GM12878 (cell line): Measurements from ENCODE around the gene SLC24A4. TPM values are rescaled to one million over a fixed set of nuclear protein-coding genes. Genes with fewer than 3 reads are reported as not detected.

ENCODE experiments used
- ATAC-seq: fragments of 200-7000 bp; cut with Tn5 transposase; 3 replicates; pipeline ENCODE4 v1.9.1; 2020; ENCODE audit warnings: mild to moderate bottlenecking, moderate library complexity
- BruUV-seq: library from RNA; stranded (reverse); fragments of 400-500 nt; replicated peaks from 2 replicates; lab custom pipeline; 2021; lab: Mats Ljungman, UMichigan
- CTCF ChIA-PET: fragments of 300-600 bp; sonication (Branson Sonifier 250); formaldehyde crosslinking; extraction: SDS; loops from one replicate; lab custom pipeline; 2021; ENCODE audit warnings: inconsistent platforms; lab: Yijun Ruan, JAX
- POLR2A ChIA-PET: fragments of 350-600 bp; formaldehyde crosslinking; extraction: SDS; loops from one replicate; lab custom pipeline; 2021; ENCODE audit warnings: inconsistent platforms; lab: Charles Lee
- RAD21 ChIA-PET: fragments of 300-600 bp; sonication (Branson Sonifier 250); formaldehyde crosslinking; loops from one replicate; lab custom pipeline; 2023; ENCODE audit warnings: antibody characterized with exemption; ENCODE audit not compliant: unreplicated experiment; lab: Charles Lee
- SMC1A ChIA-PET: fragments of 300-600 bp; sonication (Branson Sonifier 250); formaldehyde crosslinking; loops from one replicate; lab custom pipeline; 2023; ENCODE audit not compliant: unreplicated experiment, uncharacterized antibody; lab: Charles Lee
- DNase-seq: peaks from one replicate; pipeline ENCODE4 v3.0.0-alpha.2; 2011; ENCODE audit warnings: low read depth, low spot score
- FAIRE-seq: peaks from 3 replicates; lab custom pipeline; 2011; peaks lifted over from hg19 to GRCh38; lab: Jason Lieb, UNC
- H2AFZ ChIP-seq: 2 replicates; pipeline ENCODE4 v1.6.0; 2011; ENCODE audit warnings: low read depth, low read length, control low read depth; ENCODE audit not compliant: control insufficient read depth
- H3K27ac ChIP-seq: 2 replicates; pipeline ENCODE4 v1.5.1; 2011; ENCODE audit warnings: control low read depth; ENCODE audit not compliant: control insufficient read depth, insufficient read depth
- H3K27me3 ChIP-seq, 2 experiments: replicated peaks in 1 of 2; 2 replicates each; pipeline versions ENCODE4 v1.6.0 to v1.6.1; 2011; ENCODE audit warnings: low read length in 1 of 2; ENCODE audit not compliant: control insufficient read depth in 2 of 2, insufficient read depth in 2 of 2
- H3K36me3 ChIP-seq, 2 experiments: 2 replicates each; pipeline ENCODE4 v1.5.1; 2011; ENCODE audit warnings: low read length in 1 of 2; ENCODE audit not compliant: control insufficient read depth in 2 of 2, insufficient read depth in 2 of 2
- H3K4me1 ChIP-seq: 2 replicates; pipeline ENCODE4 v1.6.1; 2011; ENCODE audit warnings: mild to moderate bottlenecking, low read length, moderate library complexity, mixed read lengths; ENCODE audit not compliant: control insufficient read depth, insufficient read depth
- H3K4me2 ChIP-seq: 2 replicates; pipeline ENCODE4 v1.6.0; 2011; ENCODE audit warnings: control low read depth; ENCODE audit not compliant: control insufficient read depth, insufficient read depth
- H3K4me3 ChIP-seq: fragments of 200-600 bp; sonication (generic); 2 replicates; pipeline ENCODE4 v1.5.1; 2016
- H3K79me2 ChIP-seq: 2 replicates; pipeline ENCODE4 v1.6.0; 2011; ENCODE audit warnings: low read length; ENCODE audit not compliant: control insufficient read depth, insufficient read depth
- H3K9ac ChIP-seq: 2 replicates; pipeline ENCODE4 v1.8.0; 2011; ENCODE audit warnings: low read length, control low read depth, mixed read lengths; ENCODE audit not compliant: control insufficient read depth, insufficient read depth
- H3K9me3 ChIP-seq: replicated peaks from 3 replicates; pipeline ENCODE4 v1.5.1; 2011; ENCODE audit warnings: mild to moderate bottlenecking, low read length; ENCODE audit not compliant: control insufficient read depth, insufficient read depth
- H4K20me1 ChIP-seq: 2 replicates; pipeline ENCODE4 v1.6.0; 2011; ENCODE audit not compliant: control insufficient read depth, insufficient read depth
- CREB1 ChIP-seq: IDR thresholded peaks from 2 replicates; pipeline ENCODE4 v1.6.1; 2012; ENCODE audit warnings: low read depth, mild to moderate bottlenecking, inconsistent platforms
- IRF4 ChIP-seq: IDR thresholded peaks from 2 replicates; pipeline ENCODE4 v1.6.1; 2011; ENCODE audit warnings: low read depth, low read length
- MXI1 ChIP-seq: fragments of 150-350 bp; IDR thresholded peaks from 2 replicates; pipeline ENCODE4 v1.6.1; 2011; ENCODE audit warnings: low read depth, mild to moderate bottlenecking, inconsistent platforms, low read length, improper control_type of control experiment
- MYC ChIP-seq: IDR thresholded peaks from 2 replicates; pipeline ENCODE4 v1.6.1; 2011; ENCODE audit warnings: mild to moderate bottlenecking, low read length, moderate library complexity, inconsistent platforms; ENCODE audit not compliant: insufficient read depth, insufficient replicate concordance, insufficient read length, severe bottlenecking
- NRF1 ChIP-seq: conservative IDR thresholded peaks from 2 replicates; pipeline ENCODE4 v1.6.1; 2011; ENCODE audit warnings: mild to moderate bottlenecking, low read depth, low read length, improper control_type of control experiment
- SMAD1 ChIP-seq: fragments of 450-650 bp; IDR thresholded peaks from 2 replicates; pipeline ENCODE4 v1.6.1; 2018; ENCODE audit warnings: mild to moderate bottlenecking, low read depth; ENCODE audit not compliant: partially characterized antibody
- SMC3 ChIP-seq: IDR thresholded peaks from 2 replicates; pipeline ENCODE4 v1.6.1; 2011; ENCODE audit warnings: low read length, improper control_type of control experiment, borderline replicate concordance
- TAF1 ChIP-seq: IDR thresholded peaks from 2 replicates; pipeline ENCODE4 v1.6.1; 2011; ENCODE audit warnings: mild to moderate bottlenecking, low read depth, low read length, borderline replicate concordance
- WGBS: methylation state at CpG from one replicate; pipeline ENCODE4 v1.1.6; 2016; ENCODE audit warnings: low lambda C conversion rate; ENCODE audit not compliant: insufficient replicate concordance, insufficient coverage; ENCODE audit errors: missing lambda C conversion rate; 5-methylcytosine and 5-hydroxymethylcytosine counted together
- in situ Hi-C: fragments of 300-500 bp; cut with MboI; formaldehyde crosslinking; loops from 9 replicates; pipeline ENCODE4 v1.14.3; 2018; ENCODE audit warnings: mixed read lengths
- intact Hi-C: fragments of 100-400 bp; cut with micrococcal nuclease; formaldehyde crosslinking; loops from one replicate; pipeline ENCODE4 v1.14.2; 2022; ENCODE audit not compliant: unreplicated experiment
- polyA plus RNA-seq, 11 experiments: library from polyadenylated mRNA; depleted of rRNA in 4 of 11; unstranded in 6 of 11; stranded (reverse) in 5 of 11; fragments of >200 nt; fragmentation: Nextera tagmentation in 4 of 11; fragmentation: Illumina TruSeq in 1 of 11; extraction: Ambion mirVana in 4 of 11; extraction: Trizol in 1 of 11; gene quantifications; 1 replicate in 1 of 11; 2 replicates in 10 of 11; pipeline versions ENCODE4 v1.2.1 to v1.2.3, GENCODE V29; 2011 to 2016; ENCODE audit warnings: inconsistent platforms in 2 of 11, missing spikeins in 2 of 11, low read depth in 1 of 11
- total RNA-seq, 4 experiments: library from RNA; depleted of rRNA in 3 of 4; stranded (reverse); fragments of >200 nt in 3 of 4; fragmentation: Illumina TruSeq in 1 of 4; extraction: Trizol in 1 of 4; gene quantifications; 2 replicates each; pipeline versions ENCODE4 v1.2.1 to v1.2.3, GENCODE V29; 2013 to 2021
- TF ChIP-seq, protein P1 (sequence below): fragments of 450-650 bp; formaldehyde crosslinking; IDR thresholded peaks from 2 replicates; pipeline ENCODE4 v1.5.0; 2022; ENCODE audit warnings: mild to moderate bottlenecking, missing genetic modification characterization
- TF ChIP-seq, protein P2 (sequence below): fragments of 450-650 bp; IDR thresholded peaks from 2 replicates; pipeline ENCODE4 v1.6.1; 2018; ENCODE audit warnings: mild to moderate bottlenecking, low read depth, moderate library complexity; ENCODE audit not compliant: partially characterized antibody

The SLC24A4 gene
- total and polyA plus RNA-seq, 10 of the 15 experiments (the other 5 are each of a cell fraction or from before 2014, with no cell fraction given): under 0.01 to 0.46 (median 0.04) TPM; not detected in 5

DNA sequence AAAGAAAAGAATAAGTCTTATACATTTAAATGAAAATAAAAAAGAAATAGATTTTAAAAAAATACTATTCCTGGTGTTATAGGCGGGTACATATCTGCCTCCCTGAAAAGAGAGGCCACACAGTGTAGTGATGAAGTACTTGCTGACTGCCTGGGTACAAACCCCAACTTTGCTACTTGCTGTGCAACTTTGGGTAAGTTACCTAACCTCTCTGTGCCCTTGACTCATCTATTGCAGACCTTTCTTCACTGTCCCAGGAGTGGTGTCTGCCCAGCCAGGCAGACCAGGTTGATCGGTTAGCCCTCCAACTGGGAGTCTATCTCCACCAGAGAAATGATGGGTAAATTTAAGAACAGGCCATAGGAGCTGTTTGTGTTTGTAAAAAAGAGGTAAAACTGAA is 82.0 kb downstream of the SLC24A4 start:
- no peaks in the 10 kb centered on the region for H3K36me3 ChIP-seq
- intact Hi-C loops (no loop called here), in situ Hi-C loops (no loop called here)
- no peak for TF ChIP-seq MXI1
- TF ChIP-seq SMAD1: no peak
- SMC1A ChIA-PET: no interaction called here
- RAD21 ChIA-PET: no interaction called here
- H3K79me2 ChIP-seq: no peaks in the 10 kb centered on the region
- POLR2A ChIA-PET: no interaction called here
- FAIRE-seq: no peak
- WGBS: 51% methylated on average over 2 of the region's 2 CpGs
- ATAC-seq: no peak
- H4K20me1 ChIP-seq: no peaks in the 10 kb centered on the region
- no peak overlapping the region for H3K27ac ChIP-seq
- no peaks in the 10 kb centered on the region for H3K27me3 ChIP-seq
- H3K9me3 ChIP-seq: peaks cover 14% of the 10 kb centered on the region; the same call in 2 of the 3 replicates
- no TSS peak for BruUV-seq
- peaks cover 20% of the 10 kb centered on the region for H3K4me1 ChIP-seq
- H3K4me3 ChIP-seq: no peak overlapping the region
- H2AFZ ChIP-seq: no peak overlapping the region
- no peak overlapping the region for H3K4me2 ChIP-seq
- H3K9ac ChIP-seq: no peak overlapping the region
- DNase-seq: no peak
- CTCF ChIA-PET: no interaction called here

DNA sequence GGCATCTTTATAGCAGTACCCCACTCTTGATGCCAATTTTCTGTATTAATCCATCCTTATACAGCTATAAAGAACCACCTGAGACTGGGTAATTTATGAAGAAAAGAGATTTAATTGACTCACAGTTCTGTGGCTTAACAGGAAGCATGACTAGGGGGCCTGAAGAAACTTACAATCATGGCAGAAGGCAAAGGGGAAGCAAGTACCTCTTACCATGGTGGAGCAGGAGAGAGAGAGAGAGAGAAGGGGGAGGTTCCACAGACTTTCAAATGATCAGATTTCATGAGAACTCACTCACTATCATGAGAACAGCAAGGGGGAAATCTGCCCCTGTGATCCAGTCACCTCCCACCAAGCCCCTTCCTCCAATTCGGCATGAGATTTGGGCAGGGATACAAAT is 84.4 kb downstream of the SLC24A4 start:
- intact Hi-C loops (no loop called here), in situ Hi-C loops (no loop called here)
- DNase-seq (no peak), FAIRE-seq (no peak), ATAC-seq (no peak)
- ChIA-PET POLR2A (no interaction called here), SMC1A (no interaction called here), CTCF (no interaction called here), RAD21 (no interaction called here)
- H3K27ac ChIP-seq: no peak overlapping the region
- H2AFZ ChIP-seq: no peak overlapping the region
- H3K9ac ChIP-seq: no peak overlapping the region
- no peaks in the 10 kb centered on the region for H3K4me1 ChIP-seq
- H3K4me2 ChIP-seq: no peak overlapping the region
- no TSS peak for BruUV-seq
- no peaks in the 10 kb centered on the region for H3K79me2 ChIP-seq
- no peaks in the 10 kb centered on the region for H3K36me3 ChIP-seq
- no peaks in the 10 kb centered on the region for H3K27me3 ChIP-seq
- no peaks in the 10 kb centered on the region; the same call in 1 of the 2 replicates for H4K20me1 ChIP-seq
- WGBS: 62% methylated on average over 1 of the region's 1 CpG
- H3K4me3 ChIP-seq: no peak overlapping the region
- peaks cover 14% of the 10 kb centered on the region; the same call in 2 of the 3 replicates for H3K9me3 ChIP-seq
- TF ChIP-seq TAF1 (no peak), CREB1 (no peak), NRF1 (no peak), IRF4 (no peak), SMC3 (no peak), MYC (no peak)
- TF ChIP-seq, protein P1, sequence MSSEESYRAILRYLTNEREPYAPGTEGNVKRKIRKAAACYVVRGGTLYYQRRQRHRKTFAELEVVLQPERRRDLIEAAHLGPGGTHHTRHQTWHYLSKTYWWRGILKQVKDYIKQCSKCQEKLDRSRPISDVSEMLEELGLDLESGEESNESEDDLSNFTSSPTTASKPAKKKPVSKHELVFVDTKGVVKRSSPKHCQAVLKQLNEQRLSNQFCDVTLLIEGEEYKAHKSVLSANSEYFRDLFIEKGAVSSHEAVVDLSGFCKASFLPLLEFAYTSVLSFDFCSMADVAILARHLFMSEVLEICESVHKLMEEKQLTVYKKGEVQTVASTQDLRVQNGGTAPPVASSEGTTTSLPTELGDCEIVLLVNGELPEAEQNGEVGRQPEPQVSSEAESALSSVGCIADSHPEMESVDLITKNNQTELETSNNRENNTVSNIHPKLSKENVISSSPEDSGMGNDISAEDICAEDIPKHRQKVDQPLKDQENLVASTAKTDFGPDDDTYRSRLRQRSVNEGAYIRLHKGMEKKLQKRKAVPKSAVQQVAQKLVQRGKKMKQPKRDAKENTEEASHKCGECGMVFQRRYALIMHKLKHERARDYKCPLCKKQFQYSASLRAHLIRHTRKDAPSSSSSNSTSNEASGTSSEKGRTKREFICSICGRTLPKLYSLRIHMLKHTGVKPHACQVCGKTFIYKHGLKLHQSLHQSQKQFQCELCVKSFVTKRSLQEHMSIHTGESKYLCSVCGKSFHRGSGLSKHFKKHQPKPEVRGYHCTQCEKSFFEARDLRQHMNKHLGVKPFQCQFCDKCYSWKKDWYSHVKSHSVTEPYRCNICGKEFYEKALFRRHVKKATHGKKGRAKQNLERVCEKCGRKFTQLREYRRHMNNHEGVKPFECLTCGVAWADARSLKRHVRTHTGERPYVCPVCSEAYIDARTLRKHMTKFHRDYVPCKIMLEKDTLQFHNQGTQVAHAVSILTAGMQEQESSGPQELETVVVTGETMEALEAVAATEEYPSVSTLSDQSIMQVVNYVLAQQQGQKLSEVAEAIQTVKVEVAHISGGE (CRISPR knock-in tag): no peak
- TF ChIP-seq, protein P2, sequence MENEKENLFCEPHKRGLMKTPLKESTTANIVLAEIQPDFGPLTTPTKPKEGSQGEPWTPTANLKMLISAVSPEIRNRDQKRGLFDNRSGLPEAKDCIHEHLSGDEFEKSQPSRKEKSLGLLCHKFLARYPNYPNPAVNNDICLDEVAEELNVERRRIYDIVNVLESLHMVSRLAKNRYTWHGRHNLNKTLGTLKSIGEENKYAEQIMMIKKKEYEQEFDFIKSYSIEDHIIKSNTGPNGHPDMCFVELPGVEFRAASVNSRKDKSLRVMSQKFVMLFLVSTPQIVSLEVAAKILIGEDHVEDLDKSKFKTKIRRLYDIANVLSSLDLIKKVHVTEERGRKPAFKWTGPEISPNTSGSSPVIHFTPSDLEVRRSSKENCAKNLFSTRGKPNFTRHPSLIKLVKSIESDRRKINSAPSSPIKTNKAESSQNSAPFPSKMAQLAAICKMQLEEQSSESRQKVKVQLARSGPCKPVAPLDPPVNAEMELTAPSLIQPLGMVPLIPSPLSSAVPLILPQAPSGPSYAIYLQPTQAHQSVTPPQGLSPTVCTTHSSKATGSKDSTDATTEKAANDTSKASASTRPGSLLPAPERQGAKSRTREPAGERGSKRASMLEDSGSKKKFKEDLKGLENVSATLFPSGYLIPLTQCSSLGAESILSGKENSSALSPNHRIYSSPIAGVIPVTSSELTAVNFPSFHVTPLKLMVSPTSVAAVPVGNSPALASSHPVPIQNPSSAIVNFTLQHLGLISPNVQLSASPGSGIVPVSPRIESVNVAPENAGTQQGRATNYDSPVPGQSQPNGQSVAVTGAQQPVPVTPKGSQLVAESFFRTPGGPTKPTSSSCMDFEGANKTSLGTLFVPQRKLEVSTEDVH: no peak
